Gastrocnemius medialis (tissue), 4 donors: ENCODE data around the gene PIK3R3. TPM values are rescaled to one million over a fixed set of nuclear protein-coding genes. Genes with fewer than 3 reads are reported as not detected.

Experiments
- ATAC-seq, 2 donors: fragments of 150-250 bp; one replicate each; pipeline ENCODE4 v1.9.1; 2016
- DNase-seq, 2 donors: peaks; one replicate each; pipeline ENCODE4 v3.0.0-alpha.2; 2019
- H3K27ac ChIP-seq, 4 donors: fragments of 200-600 bp; sonication (generic); 1 replicate in 1 of 4; 2 replicates in 3 of 4; pipeline ENCODE4 v1.5.1; 2016 to 2018; ENCODE audit warnings: mild to moderate bottlenecking in 2 of 4, moderate library complexity in 1 of 4
- H3K27me3 ChIP-seq, 3 donors: fragments of 200-600 bp; sonication (generic) in 2 of 3; 1 replicate in 1 of 3; 2 replicates in 2 of 3; pipeline versions ENCODE4 v1.5.1 to v1.6.0; 2016 to 2019; ENCODE audit warnings: mild to moderate bottlenecking in 1 of 3, moderate library complexity in 1 of 3
- H3K36me3 ChIP-seq, 2 donors: fragments of 200-600 bp; sonication (generic) in 1 of 2; one replicate each; pipeline ENCODE4 v1.5.1; 2017 to 2018
- H3K4me1 ChIP-seq, 2 donors: fragments of 200-600 bp; sonication (generic) in 1 of 2; one replicate each; pipeline ENCODE4 v1.5.1; 2016 to 2017; ENCODE audit warnings: mild to moderate bottlenecking in 2 of 2
- H3K4me3 ChIP-seq, 4 donors: fragments of 200-600 bp; sonication (generic) in 3 of 4; 1 replicate in 1 of 4; 2 replicates in 3 of 4; pipeline ENCODE4 v1.5.1; 2016 to 2019; ENCODE audit warnings: mild to moderate bottlenecking in 2 of 4
- H3K9me3 ChIP-seq, 3 donors: fragments of 200-600 bp; sonication (generic) in 2 of 3; 1 replicate in 1 of 3; 2 replicates in 2 of 3; pipeline ENCODE4 v1.5.1; 2016 to 2019
- POLR2A ChIP-seq, 2 donors: fragments of 450-650 bp; IDR thresholded peaks; one replicate each; pipeline ENCODE4 v1.6.1; 2017; ENCODE audit warnings: antibody characterized with exemption in 2 of 2, mild to moderate bottlenecking in 2 of 2, moderate library complexity in 2 of 2
- in situ Hi-C, 4 donors: fragments of 200-750 bp; cut with MboI; loops; one replicate each; pipeline versions ENCODE4 v1.15.0 to v1.8.0; 2017; ENCODE audit warnings: low sequenced_read_pairs in 4 of 4
- intact Hi-C: fragments of 100-400 bp; cut with DNase I; formaldehyde crosslinking; loops from one replicate; pipeline ENCODE4 v1.15.1; 2023; ENCODE audit warnings: low total_unique reads
- total RNA-seq, 4 donors: library from RNA; depleted of rRNA; stranded (reverse); fragments of >200 nt; gene quantifications; one replicate each; pipeline versions ENCODE4 v1.1.0 to v1.2.3, GENCODE V29; 2016
- TF ChIP-seq, protein P1 (sequence below), 5 experiments: fragments of 450-650 bp in 3 of 5; fragments of 200-600 bp in 2 of 5; sonication (generic) in 2 of 5; IDR thresholded peaks in 4 of 5; conservative IDR thresholded peaks in 1 of 5; 1 replicate in 4 of 5; 2 replicates in 1 of 5; pipeline ENCODE4 v1.5.1; 2016 to 2019; ENCODE audit warnings: antibody characterized with exemption in 5 of 5, mild to moderate bottlenecking in 3 of 5, moderate library complexity in 3 of 5

Gene PIK3R3
- total RNA-seq, 4 donors from 2014 or later: 12.1 to 23.8 (median 15.9) TPM

DNA sequence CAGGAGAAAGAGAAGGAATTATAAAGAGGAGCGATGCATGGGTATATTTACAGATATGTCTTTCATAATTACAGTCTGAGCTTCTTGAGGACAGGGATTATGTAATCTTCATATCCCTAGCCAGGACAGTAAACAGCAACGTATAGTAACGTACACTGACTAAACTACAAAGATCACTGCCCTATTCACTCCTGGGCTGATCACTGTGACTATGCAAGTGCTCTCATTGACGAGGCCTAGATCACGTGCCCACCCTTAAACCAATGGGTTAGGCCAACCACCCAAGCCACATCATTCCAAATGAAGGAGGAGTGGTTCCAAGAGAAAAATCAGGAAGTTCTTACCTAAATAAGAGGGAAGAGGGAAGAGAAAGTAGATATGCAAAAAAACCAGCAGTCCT, 18.5 kb downstream of the PIK3R3 start:
- H3K36me3 ChIP-seq: no peaks in the 10 kb centered on the region
- no peak for TF ChIP-seq POLR2A (IDR thresholded peaks at IDR 0.05)
- TF ChIP-seq, protein P1, sequence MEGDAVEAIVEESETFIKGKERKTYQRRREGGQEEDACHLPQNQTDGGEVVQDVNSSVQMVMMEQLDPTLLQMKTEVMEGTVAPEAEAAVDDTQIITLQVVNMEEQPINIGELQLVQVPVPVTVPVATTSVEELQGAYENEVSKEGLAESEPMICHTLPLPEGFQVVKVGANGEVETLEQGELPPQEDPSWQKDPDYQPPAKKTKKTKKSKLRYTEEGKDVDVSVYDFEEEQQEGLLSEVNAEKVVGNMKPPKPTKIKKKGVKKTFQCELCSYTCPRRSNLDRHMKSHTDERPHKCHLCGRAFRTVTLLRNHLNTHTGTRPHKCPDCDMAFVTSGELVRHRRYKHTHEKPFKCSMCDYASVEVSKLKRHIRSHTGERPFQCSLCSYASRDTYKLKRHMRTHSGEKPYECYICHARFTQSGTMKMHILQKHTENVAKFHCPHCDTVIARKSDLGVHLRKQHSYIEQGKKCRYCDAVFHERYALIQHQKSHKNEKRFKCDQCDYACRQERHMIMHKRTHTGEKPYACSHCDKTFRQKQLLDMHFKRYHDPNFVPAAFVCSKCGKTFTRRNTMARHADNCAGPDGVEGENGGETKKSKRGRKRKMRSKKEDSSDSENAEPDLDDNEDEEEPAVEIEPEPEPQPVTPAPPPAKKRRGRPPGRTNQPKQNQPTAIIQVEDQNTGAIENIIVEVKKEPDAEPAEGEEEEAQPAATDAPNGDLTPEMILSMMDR (IDR thresholded peaks at IDR 0.05 in 4 of 5, conservative IDR thresholded peaks at IDR 0.05 in 1 of 5): no peak
- H3K27ac ChIP-seq: no peak overlapping the region
- no peaks in the 10 kb centered on the region for H3K27me3 ChIP-seq
- H3K4me3 ChIP-seq: no peak overlapping the region
- no peaks in the 10 kb centered on the region for H3K9me3 ChIP-seq
- in situ Hi-C loops: no loop called here
- peaks cover 0 to 14% of the 10 kb centered on the region in 2 donors for H3K4me1 ChIP-seq
- intact Hi-C loops: no loop called here
- DNase-seq (no peak), ATAC-seq (peak in 1 of 2 donors; percentile 39)

DNA sequence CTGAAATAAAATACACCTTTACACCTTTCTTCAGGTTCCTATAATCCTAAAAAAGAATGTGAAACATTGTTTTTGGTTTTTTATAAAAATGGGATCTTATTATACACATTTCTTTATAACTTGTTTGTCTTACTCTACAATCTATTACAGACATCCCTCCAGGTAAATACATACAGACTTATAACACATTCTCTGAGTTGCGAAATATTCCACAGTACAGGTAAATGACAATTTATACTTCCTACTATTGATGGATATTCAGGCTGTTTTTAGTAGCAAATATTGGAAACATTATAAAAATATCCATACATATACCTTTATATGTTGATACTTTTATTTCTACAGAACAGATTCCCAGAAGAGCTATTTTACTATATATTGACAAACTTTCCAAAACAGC, 20.3 kb downstream of the PIK3R3 start:
- H3K27ac ChIP-seq: no peak overlapping the region
- in situ Hi-C loops (no loop called here), intact Hi-C loops (no loop called here)
- no peak for TF ChIP-seq POLR2A (IDR thresholded peaks at IDR 0.05)
- TF ChIP-seq, protein P1 (IDR thresholded peaks at IDR 0.05 in 4 of 5, conservative IDR thresholded peaks at IDR 0.05 in 1 of 5): no peak
- no peaks in the 10 kb centered on the region for H3K36me3 ChIP-seq
- H3K4me3 ChIP-seq: no peak overlapping the region
- H3K9me3 ChIP-seq: no peaks in the 10 kb centered on the region
- peaks cover 0 to 14% of the 10 kb centered on the region in 2 donors for H3K4me1 ChIP-seq
- ATAC-seq (no peak), DNase-seq (no peak)
- no peaks in the 10 kb centered on the region for H3K27me3 ChIP-seq

DNA sequence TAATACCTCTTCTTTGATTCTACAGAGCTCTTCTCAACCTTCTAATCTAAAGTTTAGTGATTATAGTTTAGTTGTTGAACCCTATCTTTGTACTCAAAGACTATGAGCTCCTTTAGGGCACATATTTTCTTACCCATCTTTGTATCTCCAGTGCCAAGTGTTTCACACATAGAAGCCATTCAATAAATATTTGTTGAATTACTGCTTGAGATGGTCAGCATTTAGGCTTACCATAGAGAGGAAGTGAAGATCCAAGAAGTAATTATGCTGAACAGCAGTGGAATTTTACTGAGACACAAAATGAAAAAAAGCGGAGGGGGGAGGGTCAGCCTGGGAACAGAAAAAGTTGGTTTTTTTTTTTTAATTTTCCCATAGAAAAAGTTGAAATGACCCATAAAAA, 21.9 kb downstream of the PIK3R3 start:
- Histone ChIP-seq H3K4me3 (no peak overlapping the region), H3K27me3 (no peaks in the 10 kb centered on the region), H3K4me1 (peaks cover 0 to 14% of the 10 kb centered on the region in 2 donors), H3K27ac (no peak overlapping the region), H3K36me3 (no peaks in the 10 kb centered on the region), H3K9me3 (no peaks in the 10 kb centered on the region)
- ATAC-seq: no peak
- DNase-seq: no peak
- in situ Hi-C loops (no loop called here), intact Hi-C loops (no loop called here)
- TF ChIP-seq, protein P1 (IDR thresholded peaks at IDR 0.05 in 4 of 5, conservative IDR thresholded peaks at IDR 0.05 in 1 of 5): no peak
- no peak for TF ChIP-seq POLR2A (IDR thresholded peaks at IDR 0.05)

DNA sequence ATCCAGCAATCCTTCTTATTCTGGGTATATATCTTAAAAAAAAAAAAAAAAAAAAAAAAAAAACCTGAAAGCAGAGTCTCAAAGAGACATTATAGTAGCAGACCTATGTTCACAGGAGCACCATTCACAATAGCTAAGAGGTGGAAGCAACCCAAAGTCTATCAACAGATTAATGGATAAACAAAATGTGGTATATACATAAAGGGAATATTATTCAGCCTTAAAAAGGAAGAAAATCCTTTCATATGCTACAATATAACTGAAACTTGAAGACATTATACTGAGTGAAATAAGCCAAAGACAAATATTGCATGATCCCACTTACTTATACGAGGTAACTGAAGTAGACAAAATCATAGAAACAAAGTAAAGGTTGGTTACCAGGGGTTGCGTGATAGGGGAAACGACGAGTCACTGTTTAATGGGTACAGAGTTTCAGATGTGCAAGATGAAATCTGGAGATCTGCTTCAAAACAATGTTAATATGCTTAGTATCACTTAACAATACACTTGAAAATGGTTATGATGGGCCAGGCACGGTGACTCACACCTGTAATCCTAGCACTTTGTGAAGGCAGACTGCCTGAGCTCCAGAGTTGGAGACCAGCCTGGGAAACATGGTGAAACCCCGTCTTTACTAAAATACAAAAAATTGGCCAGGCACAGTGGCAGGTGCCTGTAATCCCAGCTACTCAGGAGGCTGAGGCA, 29.5 kb downstream of the PIK3R3 start:
- H3K27ac ChIP-seq: no peak overlapping the region
- no peaks in the 10 kb centered on the region for H3K27me3 ChIP-seq
- ATAC-seq: peak; percentile 42 to 81
- no peak for TF ChIP-seq POLR2A (IDR thresholded peaks at IDR 0.05)
- TF ChIP-seq, protein P1 (IDR thresholded peaks at IDR 0.05 in 4 of 5, conservative IDR thresholded peaks at IDR 0.05 in 1 of 5): no peak
- intact Hi-C loops: no loop called here
- in situ Hi-C loops: no loop called here
- H3K4me1 ChIP-seq: no peaks in the 10 kb centered on the region
- no peaks in the 10 kb centered on the region for H3K36me3 ChIP-seq
- no peak overlapping the region for H3K4me3 ChIP-seq
- no peaks in the 10 kb centered on the region for H3K9me3 ChIP-seq
- DNase-seq: peak in 1 of 2 donors; percentile 32

DNA sequence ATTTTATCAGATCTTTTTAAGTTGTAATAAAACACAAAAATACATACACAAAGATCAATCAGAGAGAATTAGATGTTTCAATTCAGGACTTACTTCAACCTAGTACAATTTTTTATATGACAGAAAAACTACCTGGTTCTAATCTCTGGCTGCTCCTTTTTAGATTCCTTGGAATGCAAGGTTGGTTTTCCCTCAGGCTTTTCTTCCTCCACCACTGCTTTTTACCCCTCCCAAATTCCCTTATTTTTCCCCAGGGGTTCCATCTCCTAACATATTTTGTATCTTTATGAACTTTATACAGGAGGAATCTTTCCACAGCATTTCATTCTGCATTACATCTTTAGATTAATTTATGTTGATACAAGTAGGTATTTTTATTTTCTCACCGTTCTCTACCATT, 33.2 kb downstream of the PIK3R3 start:
- Histone ChIP-seq H3K36me3 (no peaks in the 10 kb centered on the region), H3K27ac (no peak overlapping the region), H3K4me3 (no peak overlapping the region), H3K27me3 (no peaks in the 10 kb centered on the region), H3K4me1 (peaks cover 6% of the 10 kb centered on the region in 2 donors), H3K9me3 (no peaks in the 10 kb centered on the region)
- ATAC-seq (no peak), DNase-seq (no peak)
- TF ChIP-seq, protein P1 (IDR thresholded peaks at IDR 0.05 in 4 of 5, conservative IDR thresholded peaks at IDR 0.05 in 1 of 5): no peak
- no peak for TF ChIP-seq POLR2A (IDR thresholded peaks at IDR 0.05)
- intact Hi-C loops (no loop called here), in situ Hi-C loops (no loop called here)
